ENCODE results near the gene SAP30BP. TPM values are rescaled to one million over a fixed set of nuclear protein-coding genes. Genes with fewer than 3 reads are reported as not detected.

SAP30BP gene
- total and polyA plus RNA-seq, 2 donors (not counting 3 experiments of a cell fraction or from before 2014, with no cell fraction given): 116 to 151 TPM

- intact Hi-C loops (cut with micrococcal nuclease) (no loop called here), dilution Hi-C loops (cut with MboI; ENCODE audit: extremely low pct_ligation_motif_present, low sequenced_read_pairs) (no loop called here)
- CTCF ChIA-PET: interaction anchor here (1.4 to 4.8 kb wide), 5 partner anchors 11 to 94 kb away, joined by 3 to 24 read pairs (median 7); partner anchors contain the start of gene SMIM5
- Histone ChIP-seq H3K9me1 (replicated peaks; ENCODE audit: control insufficient read depth, extremely low read depth, insufficient read depth, low read length) (no peaks in the 10 kb centered on the region), H4K20me1 (replicated peaks; ENCODE audit: control insufficient read depth, extremely low read depth, insufficient read depth, low read length) (no peaks in the 10 kb centered on the region), H3K4me3 (replicated peaks in 1 of 3; ENCODE audit: insufficient read depth in 1 of 3, low read depth in 1 of 3, low read length in 3 of 3) (no peak overlapping the region), H3K27ac (ENCODE audit: insufficient read depth, low read depth, low read length) (no peak overlapping the region), H3K27me3 (ENCODE audit: control insufficient read depth in 2 of 2, insufficient read depth in 2 of 2, low read length in 2 of 2) (no peaks in the 10 kb centered on the region), H2AFZ (ENCODE audit: low read depth, low read length) (no peak overlapping the region), H3K4me1 (ENCODE audit: control insufficient read depth, extremely low read depth, insufficient read depth, low read length) (no peaks in the 10 kb centered on the region), H3K9ac (replicated peaks; ENCODE audit: extremely low read depth, insufficient read depth, low read length) (no peak overlapping the region), H3K9me3 (replicated peaks; ENCODE audit: control insufficient read depth, insufficient read depth, low read length) (no peaks in the 10 kb centered on the region), H3K36me3 (ENCODE audit: control insufficient read depth in 2 of 2, extremely low read depth in 1 of 2, insufficient read depth in 2 of 2, low read length in 2 of 2) (no peaks in the 10 kb centered on the region), H3K4me2 (ENCODE audit: insufficient read depth, low read length) (no peak overlapping the region), H3K79me2 (ENCODE audit: control insufficient read depth, insufficient read depth, low read length) (no peaks in the 10 kb centered on the region)
- POLR2A ChIA-PET: no interaction called here
- no TSS peak for BruUV-seq (replicated peaks)
- no peak for FAIRE-seq
- DNase-seq (ENCODE audit: low read depth, low spot score): no peak
- TF ChIP-seq GATA2 (IDR thresholded peaks at IDR 0.05; ENCODE audit: insufficient read depth, insufficient read length, low read depth, low read length): no peak
- TF ChIP-seq FOS (IDR thresholded peaks at IDR 0.05; ENCODE audit: borderline replicate concordance, insufficient read depth, low read length): no peak
- TF ChIP-seq MAX (IDR thresholded peaks at IDR 0.05; ENCODE audit: insufficient read depth, insufficient read length): no peak
- no peak for TF ChIP-seq POLR2A (IDR thresholded peaks at IDR 0.05; ENCODE audit: low read depth, low read length)
- no peak for TF ChIP-seq JUN (IDR thresholded peaks at IDR 0.05; ENCODE audit: borderline replicate concordance, insufficient read depth, insufficient read length, low read depth)
- TF ChIP-seq MYC (IDR thresholded peaks at IDR 0.05; ENCODE audit: low read depth, low read length): no peak
- TF ChIP-seq EZH2 (IDR thresholded peaks at IDR 0.05; ENCODE audit: borderline replicate concordance, low read depth, low read length, severe bottlenecking): no peak
- TF ChIP-seq, protein P1, sequence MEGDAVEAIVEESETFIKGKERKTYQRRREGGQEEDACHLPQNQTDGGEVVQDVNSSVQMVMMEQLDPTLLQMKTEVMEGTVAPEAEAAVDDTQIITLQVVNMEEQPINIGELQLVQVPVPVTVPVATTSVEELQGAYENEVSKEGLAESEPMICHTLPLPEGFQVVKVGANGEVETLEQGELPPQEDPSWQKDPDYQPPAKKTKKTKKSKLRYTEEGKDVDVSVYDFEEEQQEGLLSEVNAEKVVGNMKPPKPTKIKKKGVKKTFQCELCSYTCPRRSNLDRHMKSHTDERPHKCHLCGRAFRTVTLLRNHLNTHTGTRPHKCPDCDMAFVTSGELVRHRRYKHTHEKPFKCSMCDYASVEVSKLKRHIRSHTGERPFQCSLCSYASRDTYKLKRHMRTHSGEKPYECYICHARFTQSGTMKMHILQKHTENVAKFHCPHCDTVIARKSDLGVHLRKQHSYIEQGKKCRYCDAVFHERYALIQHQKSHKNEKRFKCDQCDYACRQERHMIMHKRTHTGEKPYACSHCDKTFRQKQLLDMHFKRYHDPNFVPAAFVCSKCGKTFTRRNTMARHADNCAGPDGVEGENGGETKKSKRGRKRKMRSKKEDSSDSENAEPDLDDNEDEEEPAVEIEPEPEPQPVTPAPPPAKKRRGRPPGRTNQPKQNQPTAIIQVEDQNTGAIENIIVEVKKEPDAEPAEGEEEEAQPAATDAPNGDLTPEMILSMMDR (IDR thresholded peaks at IDR 0.05; ENCODE audit: extremely low read depth in 1 of 2, insufficient read depth in 1 of 2, low read depth in 1 of 2, low read length in 2 of 2): no peak
- TF ChIP-seq POLR2AphosphoS5 (IDR thresholded peaks at IDR 0.05; ENCODE audit: insufficient read depth, low read depth, low read length): no peak
These were observed 60.3 kb downstream of the SAP30BP start for GRCh38 chr17:75727391-75727790.

Data from endothelial cell of umbilical vein (primary cell).